Cardiac muscle cell (in vitro differentiated cells and primary cell): ENCODE measurements around the gene FKBP2. TPM values are rescaled to one million over a fixed set of nuclear protein-coding genes. Genes with fewer than 3 reads are reported as not detected.

Source experiments
- DNase-seq, 2 donors: peaks; one replicate each; pipeline versions ENCODE4 v3.0.0 to v3.0.0-alpha.2; 2010 to 2017; ENCODE audit warnings: low read depth in 1 of 2, low spot score in 1 of 2
- H3K27ac ChIP-seq: fragments of 200-600 bp; sonication (generic); 2 replicates; pipeline ENCODE4 v1.5.1; 2016
- H3K27me3 ChIP-seq: fragments of 200-600 bp; sonication (generic); 2 replicates; pipeline ENCODE4 v1.6.0; 2016; ENCODE audit warnings: control low read depth
- H3K36me3 ChIP-seq: fragments of 200-600 bp; sonication (generic); 2 replicates; pipeline ENCODE4 v1.5.1; 2016; ENCODE audit warnings: control low read depth
- H3K4me1 ChIP-seq: fragments of 200-600 bp; sonication (generic); 2 replicates; pipeline ENCODE4 v1.8.1; 2017; ENCODE audit warnings: low read depth, mild to moderate bottlenecking, mixed run types
- H3K4me3 ChIP-seq: fragments of 200-600 bp; sonication (generic); 2 replicates; pipeline ENCODE4 v1.5.1; 2016; ENCODE audit warnings: mild to moderate bottlenecking
- H3K9me3 ChIP-seq: fragments of 200-600 bp; sonication (generic); 2 replicates; pipeline ENCODE4 v1.5.1; 2017; ENCODE audit warnings: low read depth, mild to moderate bottlenecking, control low read depth
- CTCF ChIP-seq: IDR thresholded peaks from 2 replicates; pipeline ENCODE4 v1.5.1; 2012; ENCODE audit warnings: low read depth, mild to moderate bottlenecking, low read length
- polyA plus RNA-seq: library from polyadenylated mRNA; unstranded; fragments of >200 nt; fragmentation: Nextera tagmentation; extraction: Ambion mirVana; gene quantifications from 2 replicates; pipeline ENCODE4 v1.2.1, GENCODE V29; 2016
- total RNA-seq: library from RNA; depleted of rRNA; stranded (reverse); fragments of >200 nt; gene quantifications from 2 replicates; pipeline ENCODE4 v1.2.3, GENCODE V29; 2016

FKBP2 gene
- total and polyA plus RNA-seq, 2 experiments from 2014 or later, result 102 to 321 TPM

- H3K36me3 ChIP-seq, result no peaks in the 10 kb centered on the region
- H3K4me3 ChIP-seq, result no peak overlapping the region
- TF ChIP-seq CTCF, result no peak
- H3K4me1 ChIP-seq, result no peaks in the 10 kb centered on the region
- H3K9me3 ChIP-seq, result no peaks in the 10 kb centered on the region
- DNase-seq, result no peak
- H3K27ac ChIP-seq, result no peak overlapping the region
- H3K27me3 ChIP-seq, result no peaks in the 10 kb centered on the region
These were observed 29.6 kb upstream of the FKBP2 start for GRCh38 chr11:64211181-64211872.

GRCh38 chr11:64216879-64217278, 24.0 kb upstream of the FKBP2 start:
- H3K27me3 ChIP-seq, result no peaks in the 10 kb centered on the region
- H3K4me3 ChIP-seq, result no peak overlapping the region
- TF ChIP-seq CTCF, result no peak
- H3K27ac ChIP-seq, result no peak overlapping the region
- no peak for DNase-seq
- H3K9me3 ChIP-seq, result no peaks in the 10 kb centered on the region
- no peaks in the 10 kb centered on the region for H3K4me1 ChIP-seq
- no peaks in the 10 kb centered on the region for H3K36me3 ChIP-seq

GRCh38 chr11:64218628-64219353, 22.1 kb upstream of the FKBP2 start:
- no peak for DNase-seq
- no peaks in the 10 kb centered on the region for H3K4me1 ChIP-seq
- H3K4me3 ChIP-seq, result no peak overlapping the region
- TF ChIP-seq CTCF, result no peak
- H3K27ac ChIP-seq, result no peak overlapping the region
- H3K9me3 ChIP-seq, result no peaks in the 10 kb centered on the region
- no peaks in the 10 kb centered on the region for H3K27me3 ChIP-seq
- no peaks in the 10 kb centered on the region for H3K36me3 ChIP-seq

GRCh38 chr11:64219354-64219684, 21.6 kb upstream of the FKBP2 start:
- Histone ChIP-seq H3K36me3 (peaks cover 4% of the 10 kb centered on the region), H3K9me3 (no peaks in the 10 kb centered on the region), H3K4me3 (no peak overlapping the region), H3K27me3 (no peaks in the 10 kb centered on the region), H3K27ac (no peak overlapping the region), H3K4me1 (no peaks in the 10 kb centered on the region)
- TF ChIP-seq CTCF, result no peak
- no peak for DNase-seq

GRCh38 chr11:64219755-64220154, 21.1 kb upstream of the FKBP2 start:
- Histone ChIP-seq H3K27ac (no peak overlapping the region), H3K4me3 (no peak overlapping the region), H3K27me3 (no peaks in the 10 kb centered on the region), H3K36me3 (peaks cover 4% of the 10 kb centered on the region), H3K4me1 (peaks cover under 1% of the 10 kb centered on the region), H3K9me3 (no peaks in the 10 kb centered on the region)
- no peak for DNase-seq
- TF ChIP-seq CTCF, result no peak
